GM18861 (cell line): ENCODE data around the gene HOXA7.

ENCODE experiments used
- ATAC-seq: cut with Tn5 transposase; IDR thresholded peaks from one replicate; pipeline ENCODE4 v1.9.1; 2021; ENCODE audit not compliant: unreplicated experiment

The HOXA7 gene

DNA sequence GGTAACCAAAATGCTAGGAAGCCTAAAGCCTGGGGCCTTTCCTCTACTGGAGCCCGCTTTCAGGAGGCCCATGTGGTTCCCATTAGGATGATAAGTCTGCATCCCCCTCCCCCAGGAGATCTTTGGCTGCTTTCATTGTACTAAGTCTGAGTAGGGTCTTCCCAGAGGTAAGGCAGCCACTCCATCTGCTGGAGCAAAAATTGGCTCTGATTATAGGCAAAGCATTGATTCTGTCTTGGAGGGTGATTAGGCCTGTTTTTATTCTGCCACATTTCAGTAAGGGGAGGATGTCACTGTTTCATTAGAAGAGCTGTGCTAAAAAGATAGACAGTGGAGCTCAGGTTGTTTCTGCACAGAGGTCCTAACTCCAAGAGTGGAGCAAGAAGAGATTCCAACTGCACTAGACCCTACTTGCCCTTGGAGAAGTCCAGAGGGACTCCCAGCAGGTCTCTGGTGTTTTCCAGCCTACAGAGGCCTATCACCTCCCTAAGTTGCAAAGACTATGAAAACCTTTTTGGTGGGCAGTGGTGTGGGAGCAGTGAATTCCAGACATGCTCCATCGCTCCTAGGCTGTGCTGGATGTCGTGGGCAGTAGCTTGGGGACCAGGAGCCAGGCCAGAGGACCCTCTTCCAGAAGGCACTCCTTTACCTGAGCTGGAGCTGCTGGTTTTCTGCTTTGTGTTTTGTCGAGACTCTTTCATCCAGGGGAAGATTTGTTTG is 46.8 kb downstream of the HOXA7 start:
- ATAC-seq: no peak

DNA sequence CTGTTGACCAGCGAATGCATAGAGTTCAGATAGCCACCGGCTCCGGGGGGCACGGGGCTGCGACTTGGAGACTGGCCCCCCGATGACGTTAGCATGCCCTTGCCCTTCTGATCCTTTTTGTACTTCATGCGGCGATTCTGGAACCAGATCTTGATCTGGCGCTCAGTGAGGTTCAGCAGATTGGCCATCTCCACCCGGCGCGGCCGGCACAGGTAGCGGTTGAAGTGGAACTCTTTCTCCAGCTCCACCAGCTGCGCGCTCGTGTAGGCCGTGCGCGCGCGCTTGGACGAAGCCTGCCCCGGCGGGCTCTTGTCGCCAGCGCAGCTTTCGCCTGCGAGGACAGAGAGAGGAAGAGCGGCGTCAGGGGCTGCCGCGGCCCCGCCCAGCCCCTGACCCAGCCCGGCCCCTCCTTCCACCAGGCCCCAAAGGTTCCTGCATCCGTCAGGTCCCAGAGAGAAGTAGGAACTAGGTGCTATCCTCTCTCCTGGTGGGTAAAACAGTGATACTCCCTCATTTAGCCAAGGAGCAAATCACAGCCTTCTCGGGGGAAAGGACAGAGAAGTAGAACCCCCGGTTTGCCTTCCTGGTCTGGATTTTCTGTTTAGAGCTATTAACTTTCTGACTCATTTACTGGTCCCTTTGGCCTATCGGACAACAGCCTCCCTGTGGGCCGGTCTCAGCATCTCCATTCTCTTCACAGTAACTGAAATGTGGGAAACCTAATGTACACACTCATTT is 47.9 kb downstream of the HOXA7 start:
- no peak for ATAC-seq

DNA sequence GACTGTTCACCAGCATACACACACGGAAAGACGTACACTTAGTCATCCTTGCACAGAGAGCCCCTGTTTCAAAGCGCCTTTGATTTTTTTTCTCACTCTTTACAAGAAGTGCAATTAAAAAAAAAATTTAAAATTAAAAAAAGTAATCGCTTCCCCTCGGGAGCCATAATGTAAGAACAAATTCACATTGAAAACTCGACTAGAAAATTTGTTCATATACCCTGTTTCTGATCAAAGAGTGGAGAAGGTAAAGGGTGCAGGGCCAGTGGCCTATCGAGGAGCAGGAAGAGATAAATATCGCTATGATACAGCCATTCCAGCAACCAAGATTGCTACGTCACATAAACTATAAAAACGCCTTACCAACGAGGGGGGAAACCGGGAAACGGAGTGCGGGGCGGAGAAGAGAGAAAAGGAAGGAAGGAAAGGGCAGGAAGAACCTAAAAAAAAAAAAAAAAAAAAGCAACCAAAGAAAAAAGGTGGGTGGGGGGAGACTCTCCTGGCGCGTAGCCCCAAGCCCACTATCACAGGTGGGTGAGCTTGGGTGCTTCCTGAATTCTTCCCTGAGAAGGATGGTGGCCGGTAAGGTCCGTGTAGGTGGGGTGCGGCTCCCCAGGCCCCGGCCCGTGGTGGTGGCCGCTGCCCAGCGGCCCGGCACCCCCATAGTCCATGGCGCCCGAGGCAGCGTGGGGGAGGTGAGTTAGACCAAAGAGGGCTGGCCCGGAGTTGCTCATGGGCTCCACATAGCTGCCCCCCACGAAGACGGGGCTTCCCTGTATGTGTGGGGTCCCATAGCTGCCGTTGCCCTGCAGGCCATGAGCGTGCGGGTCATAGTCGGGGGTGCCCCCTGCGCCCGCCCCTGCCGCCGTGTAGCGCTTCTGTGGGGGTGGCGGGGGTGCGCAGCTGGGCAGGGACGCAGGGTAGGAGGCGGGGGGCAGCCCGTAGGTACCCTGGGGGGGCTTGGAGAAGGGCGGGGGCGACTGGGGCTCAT is 48.8 kb downstream of the HOXA7 start:
- no peak for ATAC-seq

DNA sequence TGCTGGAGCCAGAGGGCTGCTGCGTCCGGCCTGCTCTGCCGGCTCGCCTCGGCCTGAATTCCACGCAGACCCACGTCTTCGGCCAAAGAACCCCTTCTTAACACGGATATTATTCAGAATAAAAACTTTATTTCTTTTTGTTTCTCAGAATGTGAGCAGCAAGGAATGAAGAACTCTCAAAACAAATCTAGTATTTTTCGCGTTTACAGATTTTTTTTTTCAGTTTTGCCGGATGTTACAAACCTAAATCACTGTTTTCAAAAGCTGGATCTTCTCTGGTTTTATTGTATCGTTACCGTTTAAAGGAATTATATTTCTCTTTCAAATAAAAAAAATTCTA is 49.6 kb downstream of the HOXA7 start:
- ATAC-seq: no peak

DNA sequence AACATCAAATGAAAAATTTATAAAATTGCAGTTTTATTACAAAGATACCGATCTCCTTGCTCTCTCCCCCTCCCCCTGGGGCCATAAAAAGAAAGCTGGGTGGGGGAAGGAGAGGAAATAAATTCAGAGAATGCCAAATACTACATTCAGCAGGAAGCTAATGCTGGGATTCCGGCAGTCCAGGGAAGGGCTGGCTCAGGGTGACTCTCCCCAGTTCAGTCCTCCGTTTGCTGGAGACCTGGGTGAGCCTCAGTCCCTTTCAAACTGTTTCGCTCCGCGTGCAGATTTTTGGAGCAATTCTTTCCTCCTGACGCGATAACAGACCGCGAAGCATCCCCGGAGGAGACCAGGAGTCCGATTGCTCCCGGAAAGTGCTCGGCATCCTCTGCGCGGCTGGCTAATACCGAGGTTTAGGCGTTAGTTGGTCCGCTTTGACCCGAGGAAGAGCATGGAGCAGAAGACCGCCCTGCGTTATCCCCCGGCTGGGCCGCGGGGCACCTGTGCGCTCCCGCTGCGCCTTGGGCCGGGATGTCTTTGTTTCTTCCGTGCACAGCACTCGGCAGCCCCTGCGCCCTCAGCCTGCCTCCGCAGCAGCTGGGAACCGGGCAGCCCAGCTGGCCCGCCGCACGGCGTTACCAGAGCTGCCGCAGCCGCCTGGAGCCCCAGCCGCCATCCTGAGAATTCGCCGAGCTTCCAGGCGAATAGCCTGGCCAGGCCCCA is 50.1 kb downstream of the HOXA7 start:
- ATAC-seq: no peak

DNA sequence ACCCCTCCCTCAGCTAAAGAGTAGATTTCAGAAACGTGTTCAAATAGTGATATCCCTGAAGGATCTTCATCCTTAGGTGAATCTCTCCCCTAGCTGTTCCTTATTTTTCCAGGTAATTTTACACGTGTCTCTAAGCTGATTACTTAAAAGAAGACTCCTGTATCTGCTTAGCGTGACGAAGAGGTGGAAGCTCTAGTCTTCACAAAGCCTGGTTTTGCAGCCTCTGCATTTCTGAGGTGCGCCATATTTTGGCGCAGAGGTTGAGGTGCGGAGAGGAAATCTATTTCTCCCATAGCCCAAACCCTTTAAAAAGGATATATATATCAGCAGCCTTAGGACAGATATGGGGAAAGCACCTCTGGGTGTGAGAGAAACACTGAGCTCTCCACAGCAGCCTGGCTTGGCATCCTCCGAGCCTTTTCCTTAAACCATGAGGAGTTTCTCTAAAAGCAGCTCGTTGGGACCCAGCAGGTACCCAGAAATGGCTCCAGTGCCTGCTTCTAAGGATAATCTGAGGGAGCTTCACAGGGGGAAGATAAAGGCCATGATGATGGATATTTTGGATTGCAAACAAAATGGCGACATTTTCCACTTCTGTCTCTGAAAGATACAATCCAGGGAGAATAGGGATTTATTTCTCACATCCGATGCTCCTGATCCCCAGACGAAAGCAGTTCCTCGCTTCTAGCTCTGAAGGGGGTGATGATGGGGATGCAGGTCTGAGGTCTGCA is 51.0 kb downstream of the HOXA7 start:
- ATAC-seq: no peak

DNA sequence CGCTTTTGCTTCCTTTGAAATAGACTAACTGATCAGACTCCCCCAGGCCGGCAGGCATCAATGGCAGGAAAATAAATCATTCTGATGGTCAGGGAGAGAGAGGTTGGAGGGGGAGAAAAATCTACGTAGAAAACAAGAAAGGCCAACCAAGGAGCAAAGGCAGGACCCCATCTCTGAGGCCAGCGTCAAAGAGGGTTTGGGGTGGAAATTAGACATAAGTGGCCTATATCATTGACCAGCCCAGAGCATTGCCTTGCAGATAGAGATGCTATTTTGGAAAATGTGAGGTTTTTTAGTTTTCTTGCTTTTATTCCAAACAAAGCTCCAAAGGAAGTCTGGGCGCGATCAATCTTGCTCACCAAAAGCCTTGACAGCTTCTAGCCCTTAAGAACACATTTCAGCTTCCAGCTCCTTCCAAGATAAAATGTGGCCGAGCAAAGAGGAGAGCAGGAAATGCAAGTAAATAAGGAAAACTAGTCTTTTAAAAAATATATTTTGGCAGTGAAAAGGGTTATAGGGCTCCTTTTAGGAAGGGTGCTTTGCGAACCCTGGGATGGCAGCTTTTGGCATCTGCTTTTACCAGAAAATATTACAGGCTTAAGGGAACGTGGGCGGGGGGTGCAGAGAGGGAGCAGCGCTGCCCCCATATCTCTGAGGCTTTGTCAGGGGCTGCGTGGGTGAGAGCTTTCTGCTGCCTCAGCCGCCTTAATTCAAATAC is 52.0 kb downstream of the HOXA7 start:
- no peak for ATAC-seq
